HL-60 (cell line): Measurements from ENCODE around the gene SLC27A2.

Experiments used
- DNase-seq, 2 experiments: peaks; one replicate each; pipeline ENCODE4 v3.0.0-alpha.2; 2010 to 2020; ENCODE audit warnings: low read depth in 1 of 2, low spot score in 1 of 2
- H3K27ac ChIP-seq: fragments of 250-450 bp; sonication (Bioruptor Pico); replicated peaks from 2 replicates; pipeline ENCODE4 v1.5.1; 2020; ENCODE audit warnings: mild to moderate bottlenecking, moderate library complexity
- H3K27me3 ChIP-seq: fragments of 250-450 bp; sonication (Bioruptor Pico); 2 replicates; pipeline ENCODE4 v1.5.1; 2021; ENCODE audit warnings: mild to moderate bottlenecking, moderate library complexity; ENCODE audit not compliant: insufficient read depth, poor library complexity, severe bottlenecking
- H3K4me3 ChIP-seq: replicated peaks from 2 replicates; pipeline ENCODE4 v1.5.1; 2011; ENCODE audit warnings: mild to moderate bottlenecking, control low read depth, low read length; ENCODE audit not compliant: insufficient read depth
- CTCF ChIP-seq: IDR thresholded peaks from one replicate; pipeline ENCODE4 v1.5.1; 2011; ENCODE audit warnings: low read length, control low read depth, inconsistent platforms; ENCODE audit not compliant: insufficient read depth
- GABPA ChIP-seq: IDR thresholded peaks from 2 replicates; pipeline ENCODE4 v1.6.1; 2012; ENCODE audit warnings: low read depth
- POLR2AphosphoS5 ChIP-seq: IDR thresholded peaks from 2 replicates; pipeline ENCODE4 v1.6.1; 2012; ENCODE audit warnings: low read depth
- REST ChIP-seq: IDR thresholded peaks from 2 replicates; pipeline ENCODE4 v1.6.1; 2012; ENCODE audit warnings: low read depth; ENCODE audit not compliant: insufficient replicate concordance
- SPI1 ChIP-seq: IDR thresholded peaks from 2 replicates; pipeline ENCODE4 v1.6.1; 2012; ENCODE audit warnings: low read depth, mild to moderate bottlenecking, borderline replicate concordance

SLC27A2 gene

GRCh38 chr15:50148362-50148963, 33.5 kb upstream of the SLC27A2 start:
- Histone ChIP-seq H3K27me3 (no peaks in the 10 kb centered on the region), H3K27ac (no peak overlapping the region), H3K4me3 (no peak overlapping the region)
- TF ChIP-seq CTCF, result no peak
- TF ChIP-seq POLR2AphosphoS5, result no peak
- no peak for TF ChIP-seq SPI1
- TF ChIP-seq REST, result no peak
- TF ChIP-seq GABPA, result no peak
- DNase-seq, result no peak

- no peak for DNase-seq
- H3K4me3 ChIP-seq, result no peak overlapping the region
- no peak overlapping the region for H3K27ac ChIP-seq
- no peaks in the 10 kb centered on the region for H3K27me3 ChIP-seq
- TF ChIP-seq POLR2AphosphoS5 (no peak), GABPA (no peak), REST (no peak), SPI1 (no peak), CTCF (no peak)
Observed at GRCh38 chr15:50149090-50149489, 32.9 kb upstream of the SLC27A2 start.

GRCh38 chr15:50150349-50150748, 31.6 kb upstream of the SLC27A2 start:
- Histone ChIP-seq H3K27ac (no peak overlapping the region), H3K4me3 (no peak overlapping the region), H3K27me3 (no peaks in the 10 kb centered on the region)
- TF ChIP-seq CTCF (no peak), REST (no peak), GABPA (no peak), POLR2AphosphoS5 (no peak), SPI1 (no peak)
- DNase-seq, result no peak
